AG10803 (cell line): ENCODE data around the gene PLXNA2.

Experiments
- DNase-seq: peaks from one replicate; pipeline ENCODE4 v3.0.0; 2010; ENCODE audit warnings: low read depth
- H3K4me3 ChIP-seq: 2 replicates; pipeline ENCODE4 v1.5.1; 2011; ENCODE audit warnings: mild to moderate bottlenecking, low read length, control low read depth
- TF ChIP-seq, protein P1 (sequence below): conservative IDR thresholded peaks from 2 replicates; pipeline ENCODE4 v1.5.1; 2011; ENCODE audit warnings: mild to moderate bottlenecking, low read length, control low read depth, inconsistent platforms

The PLXNA2 gene

GRCh38 chr1:208009303-208009702 is 234.9 kb downstream of the PLXNA2 start:
- TF ChIP-seq, protein P1, sequence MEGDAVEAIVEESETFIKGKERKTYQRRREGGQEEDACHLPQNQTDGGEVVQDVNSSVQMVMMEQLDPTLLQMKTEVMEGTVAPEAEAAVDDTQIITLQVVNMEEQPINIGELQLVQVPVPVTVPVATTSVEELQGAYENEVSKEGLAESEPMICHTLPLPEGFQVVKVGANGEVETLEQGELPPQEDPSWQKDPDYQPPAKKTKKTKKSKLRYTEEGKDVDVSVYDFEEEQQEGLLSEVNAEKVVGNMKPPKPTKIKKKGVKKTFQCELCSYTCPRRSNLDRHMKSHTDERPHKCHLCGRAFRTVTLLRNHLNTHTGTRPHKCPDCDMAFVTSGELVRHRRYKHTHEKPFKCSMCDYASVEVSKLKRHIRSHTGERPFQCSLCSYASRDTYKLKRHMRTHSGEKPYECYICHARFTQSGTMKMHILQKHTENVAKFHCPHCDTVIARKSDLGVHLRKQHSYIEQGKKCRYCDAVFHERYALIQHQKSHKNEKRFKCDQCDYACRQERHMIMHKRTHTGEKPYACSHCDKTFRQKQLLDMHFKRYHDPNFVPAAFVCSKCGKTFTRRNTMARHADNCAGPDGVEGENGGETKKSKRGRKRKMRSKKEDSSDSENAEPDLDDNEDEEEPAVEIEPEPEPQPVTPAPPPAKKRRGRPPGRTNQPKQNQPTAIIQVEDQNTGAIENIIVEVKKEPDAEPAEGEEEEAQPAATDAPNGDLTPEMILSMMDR: no peak
- DNase-seq: no peak
- no peak overlapping the region for H3K4me3 ChIP-seq

DNA sequence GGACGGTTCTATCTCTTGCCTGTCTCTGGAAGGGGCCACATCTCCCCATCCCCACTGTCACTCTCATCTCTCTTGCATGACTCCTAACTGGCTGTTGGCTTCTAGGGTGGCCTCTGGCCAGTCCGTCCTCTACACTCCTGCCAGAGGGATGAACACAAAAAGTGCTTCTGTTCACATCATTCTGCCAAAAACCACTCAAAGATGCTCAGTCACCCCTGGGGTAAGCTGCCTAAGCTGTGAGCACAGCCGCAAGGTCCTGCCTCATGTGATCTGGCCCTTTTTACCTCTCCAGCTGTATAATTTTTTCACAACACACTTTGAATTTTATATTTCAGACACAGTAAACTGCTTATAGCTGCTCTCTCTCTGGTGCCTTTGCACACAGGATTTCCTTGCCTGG is 235.7 kb downstream of the PLXNA2 start:
- DNase-seq: no peak
- H3K4me3 ChIP-seq: no peak overlapping the region
- TF ChIP-seq, protein P1: no peak

DNA sequence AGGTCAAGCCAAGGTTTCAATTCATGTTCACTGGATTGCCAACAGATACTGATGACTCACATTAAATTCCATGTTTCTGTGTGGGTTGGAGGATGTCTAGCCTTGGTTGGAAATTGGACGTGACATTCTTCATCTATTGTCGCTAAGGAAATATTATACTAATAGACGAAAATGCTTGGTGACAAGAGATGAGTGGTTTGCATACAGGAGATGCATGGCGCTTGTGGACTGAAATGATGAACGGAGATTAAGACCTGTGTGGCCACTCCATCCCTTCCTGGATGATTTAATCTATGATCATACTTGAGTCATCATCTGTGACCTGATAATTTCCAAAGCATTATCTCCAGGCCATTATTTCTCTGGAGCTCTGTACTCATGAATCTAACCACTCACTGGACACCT is 236.2 kb downstream of the PLXNA2 start:
- no peak overlapping the region for H3K4me3 ChIP-seq
- DNase-seq: peak; percentile 82
- TF ChIP-seq, protein P1: no peak

- H3K4me3 ChIP-seq: no peak overlapping the region
- TF ChIP-seq, protein P1: no peak
- no peak for DNase-seq
Measured at GRCh38 chr1:208007319-208007937, 236.8 kb downstream of the PLXNA2 start.

GRCh38 chr1:208006258-208006920 is 237.8 kb downstream of the PLXNA2 start:
- TF ChIP-seq, protein P1: no peak
- peak; percentile 57 for DNase-seq
- no peak overlapping the region for H3K4me3 ChIP-seq

- no peak overlapping the region for H3K4me3 ChIP-seq
- peak; percentile 66 for DNase-seq
- TF ChIP-seq, protein P1: no peak
Measured at GRCh38 chr1:208004851-208005250, 239.3 kb downstream of the PLXNA2 start.

- TF ChIP-seq, protein P1: no peak
- H3K4me3 ChIP-seq: no peak overlapping the region
- DNase-seq: no peak
Measured at GRCh38 chr1:208003241-208003640, 240.9 kb downstream of the PLXNA2 start.
